ENCODE results near the gene NACA. TPM values are rescaled to one million over a fixed set of nuclear protein-coding genes. Genes with fewer than 3 reads are reported as not detected.

The NACA gene
- total RNA-seq: 1,000 to 10,000 TPM in 2 of 4 donors, 100 to 1,000 TPM in 2; 968 to 1,190 (median 1,074) TPM

DNA sequence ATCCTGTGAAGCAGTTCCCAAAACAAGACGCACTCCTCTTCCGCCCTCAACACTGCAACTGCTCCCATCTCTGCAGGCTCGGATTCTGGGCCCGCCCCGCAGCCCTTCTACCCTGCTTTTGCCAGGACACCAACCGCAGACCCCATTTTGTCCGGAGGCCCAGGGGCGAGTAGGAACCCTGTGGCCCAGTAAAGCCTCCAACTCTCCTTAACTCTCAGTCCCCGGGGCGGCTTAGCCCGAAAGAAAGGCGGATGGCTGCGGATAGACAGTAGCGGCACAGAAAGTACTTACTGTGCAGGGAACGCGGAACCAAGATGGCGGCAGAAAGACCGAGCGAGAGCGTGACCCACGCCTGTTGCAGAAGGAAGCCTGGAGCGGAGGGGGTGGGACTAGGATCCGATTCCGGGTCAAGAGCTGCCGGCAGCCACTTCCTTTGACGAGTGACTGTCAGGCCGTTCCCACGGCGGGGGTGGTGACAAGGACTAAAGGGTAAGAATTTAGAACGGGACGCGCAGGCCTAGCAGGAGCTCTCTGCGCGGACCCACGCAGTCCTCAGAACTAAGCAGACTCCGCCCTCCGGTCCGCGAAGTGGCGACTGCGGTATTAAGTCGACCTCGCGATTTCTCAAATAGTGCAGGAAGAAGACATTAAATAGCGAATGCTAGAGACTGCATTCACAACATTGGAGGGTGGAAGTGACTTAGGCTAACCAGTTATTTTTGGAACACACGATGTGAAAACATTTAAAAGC is at the start of gene NACA:
Gene NACA (minus strand): TSS at position 328 of the 751 bp plus-strand sequence. CDS start 778 bp downstream, outside the sequence.
- TF ChIP-seq, protein P1, sequence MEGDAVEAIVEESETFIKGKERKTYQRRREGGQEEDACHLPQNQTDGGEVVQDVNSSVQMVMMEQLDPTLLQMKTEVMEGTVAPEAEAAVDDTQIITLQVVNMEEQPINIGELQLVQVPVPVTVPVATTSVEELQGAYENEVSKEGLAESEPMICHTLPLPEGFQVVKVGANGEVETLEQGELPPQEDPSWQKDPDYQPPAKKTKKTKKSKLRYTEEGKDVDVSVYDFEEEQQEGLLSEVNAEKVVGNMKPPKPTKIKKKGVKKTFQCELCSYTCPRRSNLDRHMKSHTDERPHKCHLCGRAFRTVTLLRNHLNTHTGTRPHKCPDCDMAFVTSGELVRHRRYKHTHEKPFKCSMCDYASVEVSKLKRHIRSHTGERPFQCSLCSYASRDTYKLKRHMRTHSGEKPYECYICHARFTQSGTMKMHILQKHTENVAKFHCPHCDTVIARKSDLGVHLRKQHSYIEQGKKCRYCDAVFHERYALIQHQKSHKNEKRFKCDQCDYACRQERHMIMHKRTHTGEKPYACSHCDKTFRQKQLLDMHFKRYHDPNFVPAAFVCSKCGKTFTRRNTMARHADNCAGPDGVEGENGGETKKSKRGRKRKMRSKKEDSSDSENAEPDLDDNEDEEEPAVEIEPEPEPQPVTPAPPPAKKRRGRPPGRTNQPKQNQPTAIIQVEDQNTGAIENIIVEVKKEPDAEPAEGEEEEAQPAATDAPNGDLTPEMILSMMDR (IDR thresholded peaks at IDR 0.05): no peak
- DNase-seq (ENCODE audit: low spot score): peak; percentile 90
- peak; percentile 90 for ATAC-seq (ENCODE audit: low FRiP score)

DNA sequence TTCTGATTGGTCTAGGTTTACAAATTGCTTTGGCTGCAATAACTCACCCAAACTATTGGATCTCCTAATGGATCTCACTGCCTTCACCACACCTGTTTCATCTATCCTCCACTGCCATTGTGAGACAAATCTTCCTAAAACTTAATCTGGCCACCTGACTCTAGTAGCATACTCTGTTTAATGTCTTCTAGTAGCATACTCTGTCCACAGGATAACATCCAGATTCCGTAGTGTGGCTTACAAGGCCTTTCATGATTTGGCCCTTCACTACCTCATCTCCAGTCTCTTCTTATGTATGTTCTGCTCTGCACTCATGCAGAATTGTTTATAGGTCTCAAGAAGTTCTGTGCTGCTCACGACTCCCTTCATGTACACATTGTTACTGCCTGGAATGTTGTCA is 48.0 kb upstream of the NACA start:
- ATAC-seq (ENCODE audit: low FRiP score): no peak
- TF ChIP-seq, protein P1 (IDR thresholded peaks at IDR 0.05): no peak
- DNase-seq (ENCODE audit: low spot score): no peak

DNA sequence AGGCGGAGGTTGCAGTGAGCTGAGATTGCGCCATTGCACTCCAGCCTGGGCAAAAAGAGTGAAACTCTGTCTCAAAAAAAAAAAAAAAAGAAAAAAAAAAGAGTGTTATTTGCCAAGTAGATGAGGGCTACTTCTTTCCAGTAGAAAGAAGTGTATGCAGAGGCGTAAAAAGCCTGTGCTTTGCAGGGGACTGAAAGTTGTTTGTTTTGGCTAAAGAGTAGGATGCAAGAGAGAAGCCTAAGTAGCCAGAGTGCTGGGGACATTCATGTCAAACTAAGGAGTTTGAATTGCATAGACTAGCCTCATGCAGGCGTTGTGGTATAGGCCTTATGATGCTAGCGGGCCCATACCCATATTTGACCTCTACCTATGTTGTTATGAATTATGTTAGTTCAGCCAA is 47.5 kb upstream of the NACA start:
- TF ChIP-seq, protein P1 (IDR thresholded peaks at IDR 0.05): no peak
- no peak for ATAC-seq (ENCODE audit: low FRiP score)
- DNase-seq (ENCODE audit: low spot score): no peak

DNA sequence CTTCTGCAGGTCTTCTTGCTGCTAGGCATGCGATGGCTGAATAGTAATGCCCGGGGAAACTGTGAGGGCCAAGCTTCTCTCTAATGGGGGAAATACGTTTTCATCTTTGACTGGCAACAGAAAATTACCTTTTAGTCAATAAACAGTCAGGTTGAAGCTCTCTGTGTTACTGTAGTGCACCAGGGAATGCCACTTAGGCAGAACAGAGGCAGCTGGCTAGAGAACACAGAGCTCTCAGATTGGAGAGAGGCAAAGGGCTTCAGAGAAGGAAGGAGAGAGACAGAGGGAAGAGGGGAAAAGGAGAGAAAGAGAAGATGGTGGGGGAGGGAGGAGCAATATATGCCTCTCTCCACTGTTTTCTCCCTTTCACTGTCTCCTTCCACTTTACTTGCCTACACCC is 44.8 kb upstream of the NACA start:
- ATAC-seq (ENCODE audit: low FRiP score) (no peak), DNase-seq (ENCODE audit: low spot score) (no peak)
- TF ChIP-seq, protein P1 (IDR thresholded peaks at IDR 0.05): no peak

DNA sequence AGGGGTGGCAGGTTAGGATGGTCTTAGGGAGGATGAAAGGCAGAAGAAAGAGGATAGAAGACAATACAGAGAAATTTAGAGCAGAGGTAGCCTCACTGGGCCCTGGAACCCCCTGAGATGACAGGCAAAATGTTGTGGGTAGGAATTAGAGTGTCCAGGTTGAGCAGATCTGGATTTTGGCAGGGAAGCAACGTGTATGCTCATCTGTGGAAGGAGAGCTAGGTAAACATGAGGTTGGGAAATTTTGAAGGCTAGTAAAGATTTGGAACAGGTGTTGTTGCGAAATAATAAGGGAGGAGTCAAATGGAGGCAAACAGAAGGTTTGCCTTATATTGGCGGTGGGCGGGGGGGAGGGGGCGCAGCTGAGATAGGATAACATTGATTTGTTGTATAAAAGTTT is 43.3 kb upstream of the NACA start:
- DNase-seq (ENCODE audit: low spot score) (no peak), ATAC-seq (ENCODE audit: low FRiP score) (no peak)
- TF ChIP-seq, protein P1 (IDR thresholded peaks at IDR 0.05): no peak

DNA sequence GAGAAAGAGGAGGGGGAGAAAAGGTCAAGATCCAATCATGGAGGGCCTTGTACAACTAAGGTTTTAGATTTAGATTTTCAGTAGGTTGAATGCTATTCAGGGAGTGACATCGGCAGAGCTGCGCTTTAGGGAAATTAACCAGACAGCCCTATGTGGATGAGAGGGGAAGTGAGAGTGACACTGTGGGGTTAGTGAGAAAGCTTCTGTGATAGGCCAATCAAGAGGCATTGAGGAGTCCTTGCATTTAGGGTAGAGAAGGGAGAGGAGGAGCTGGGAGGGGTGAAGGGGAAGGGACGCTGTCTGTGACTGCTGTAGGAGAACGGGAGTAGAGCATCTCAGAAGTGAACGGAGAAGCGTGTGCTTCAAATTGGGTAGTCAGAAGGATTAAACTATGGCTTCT is 41.4 kb upstream of the NACA start:
- no peak for ATAC-seq (ENCODE audit: low FRiP score)

More for the DNA sequence above, 41.4 kb upstream of the NACA start:
- no peak for DNase-seq (ENCODE audit: low spot score)
- TF ChIP-seq, protein P1 (IDR thresholded peaks at IDR 0.05): no peak
